Retinal pigment epithelial cell (primary cell): ENCODE data around the gene MBOAT2.
A peak's percentile ranks its signal among the peaks of the same experiment; 100 is the strongest.

ENCODE experiments used
- DNase-seq: peaks from one replicate; pipeline ENCODE4 v3.0.0-alpha.2; 2010; ENCODE audit warnings: low read depth
- H3K4me3 ChIP-seq: 2 replicates; pipeline ENCODE4 v1.5.1; 2011; ENCODE audit warnings: mild to moderate bottlenecking, low read length, control low read depth, moderate library complexity
- TF ChIP-seq, protein P1 (sequence below): conservative IDR thresholded peaks from 2 replicates; pipeline ENCODE4 v1.5.1; 2011; ENCODE audit warnings: low read depth, low read length, control low read depth, inconsistent platforms

The MBOAT2 gene

DNA sequence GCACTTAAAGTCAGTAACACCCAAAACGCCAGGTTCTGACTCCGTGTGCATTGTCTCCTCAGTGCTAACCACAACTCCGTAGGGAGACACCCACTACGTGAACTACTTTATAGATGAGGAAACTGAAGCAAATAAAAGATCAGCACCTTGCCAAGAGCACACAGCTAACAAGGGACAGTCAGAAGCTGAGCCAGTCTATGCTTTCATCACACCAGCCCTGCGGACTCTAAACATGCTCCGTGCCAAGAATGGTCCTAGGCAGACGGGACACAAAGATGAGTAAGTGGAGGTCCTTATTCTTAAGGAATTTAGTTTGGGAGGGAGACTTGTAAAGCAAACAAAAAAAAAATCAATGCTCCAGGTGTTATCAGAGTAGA lies 9.6 kb downstream of the MBOAT2 start:
- H3K4me3 ChIP-seq: no peak overlapping the region
- DNase-seq: no peak
- TF ChIP-seq, protein P1, sequence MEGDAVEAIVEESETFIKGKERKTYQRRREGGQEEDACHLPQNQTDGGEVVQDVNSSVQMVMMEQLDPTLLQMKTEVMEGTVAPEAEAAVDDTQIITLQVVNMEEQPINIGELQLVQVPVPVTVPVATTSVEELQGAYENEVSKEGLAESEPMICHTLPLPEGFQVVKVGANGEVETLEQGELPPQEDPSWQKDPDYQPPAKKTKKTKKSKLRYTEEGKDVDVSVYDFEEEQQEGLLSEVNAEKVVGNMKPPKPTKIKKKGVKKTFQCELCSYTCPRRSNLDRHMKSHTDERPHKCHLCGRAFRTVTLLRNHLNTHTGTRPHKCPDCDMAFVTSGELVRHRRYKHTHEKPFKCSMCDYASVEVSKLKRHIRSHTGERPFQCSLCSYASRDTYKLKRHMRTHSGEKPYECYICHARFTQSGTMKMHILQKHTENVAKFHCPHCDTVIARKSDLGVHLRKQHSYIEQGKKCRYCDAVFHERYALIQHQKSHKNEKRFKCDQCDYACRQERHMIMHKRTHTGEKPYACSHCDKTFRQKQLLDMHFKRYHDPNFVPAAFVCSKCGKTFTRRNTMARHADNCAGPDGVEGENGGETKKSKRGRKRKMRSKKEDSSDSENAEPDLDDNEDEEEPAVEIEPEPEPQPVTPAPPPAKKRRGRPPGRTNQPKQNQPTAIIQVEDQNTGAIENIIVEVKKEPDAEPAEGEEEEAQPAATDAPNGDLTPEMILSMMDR: no peak

DNA sequence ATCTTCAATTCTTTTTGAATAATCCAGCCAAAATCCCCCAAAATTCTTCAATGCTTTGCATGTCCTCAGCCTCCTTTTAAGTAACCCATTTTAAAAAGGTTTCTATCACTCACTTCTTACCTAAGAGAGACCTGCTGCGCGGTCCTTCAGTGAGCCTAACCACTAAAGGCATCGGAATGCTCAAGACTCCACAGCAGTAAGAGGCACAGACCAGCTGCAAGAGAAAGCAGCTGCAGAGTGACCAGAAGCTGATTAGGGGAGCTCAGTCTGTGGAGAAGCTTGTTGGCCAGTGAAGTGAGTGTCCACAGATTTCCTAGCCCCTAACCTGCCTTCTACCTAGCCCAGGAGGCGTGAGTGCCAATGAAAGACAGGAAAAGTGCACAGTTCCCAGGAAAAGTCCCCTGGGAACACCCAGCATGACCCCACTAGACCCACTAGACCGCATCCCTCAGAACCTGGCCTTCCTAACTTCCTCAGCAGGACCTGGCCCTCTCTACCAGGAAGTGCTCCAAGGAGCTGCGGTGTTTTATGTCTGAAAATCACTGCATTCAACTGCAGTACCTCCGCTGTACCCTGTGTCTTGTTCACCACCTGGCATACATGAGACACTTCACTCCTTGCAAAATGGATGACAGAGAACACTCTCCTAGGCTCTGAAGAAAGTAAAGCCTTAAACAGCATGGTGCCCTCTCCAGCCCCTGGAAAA lies 10.1 kb downstream of the MBOAT2 start:
- DNase-seq: no peak
- TF ChIP-seq, protein P1: no peak

DNA sequence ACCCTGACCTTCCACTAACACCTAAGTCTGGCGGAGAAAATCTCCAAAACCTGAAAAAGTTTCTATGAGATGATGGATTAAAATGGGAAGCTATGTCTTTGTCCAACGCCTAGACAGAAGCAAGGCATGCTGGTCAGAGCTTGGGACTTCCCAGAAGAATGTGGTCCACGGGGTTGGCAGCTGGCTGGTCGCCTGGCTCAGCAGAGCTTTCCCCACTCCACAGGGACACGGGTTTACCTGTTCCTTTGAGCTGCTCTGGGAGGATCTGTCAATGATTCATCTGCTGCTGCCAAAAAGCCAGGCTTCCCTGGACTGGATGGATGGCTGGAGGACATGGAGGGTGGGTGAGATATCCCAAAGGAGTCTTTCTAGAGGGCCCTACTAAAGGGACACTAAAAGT lies 10.8 kb downstream of the MBOAT2 start:
- DNase-seq: no peak
- TF ChIP-seq, protein P1: no peak
- H3K4me3 ChIP-seq: no peak overlapping the region

More for the DNA sequence above, 10.1 kb downstream of the MBOAT2 start:
- H3K4me3 ChIP-seq: no peak overlapping the region

DNA sequence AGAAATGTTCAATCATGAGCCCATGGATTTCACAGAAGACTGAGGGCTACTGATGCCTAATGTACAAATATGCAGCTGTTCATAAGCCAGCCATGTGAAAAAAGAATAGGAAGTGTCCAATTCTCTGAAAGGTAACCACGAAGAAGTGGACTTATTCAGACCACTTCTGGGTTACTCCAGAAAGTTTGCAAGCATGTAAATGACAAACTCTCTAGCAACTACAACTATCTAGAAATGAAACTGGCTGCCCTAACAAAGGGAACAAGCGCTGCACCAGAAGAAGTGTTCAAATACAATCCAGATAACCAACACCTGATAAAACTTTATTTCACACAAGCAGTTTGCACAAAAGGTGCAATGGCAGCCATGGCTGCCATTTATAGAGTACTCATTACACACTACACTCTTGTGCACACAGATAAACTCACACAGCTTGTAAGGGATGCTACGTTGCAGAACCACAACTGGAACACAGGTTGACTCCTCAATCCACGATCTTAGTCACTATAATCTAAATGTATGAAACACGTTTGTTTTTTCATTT lies 13.9 kb downstream of the MBOAT2 start:
- H3K4me3 ChIP-seq: no peak overlapping the region
- TF ChIP-seq, protein P1: no peak
- DNase-seq: no peak

DNA sequence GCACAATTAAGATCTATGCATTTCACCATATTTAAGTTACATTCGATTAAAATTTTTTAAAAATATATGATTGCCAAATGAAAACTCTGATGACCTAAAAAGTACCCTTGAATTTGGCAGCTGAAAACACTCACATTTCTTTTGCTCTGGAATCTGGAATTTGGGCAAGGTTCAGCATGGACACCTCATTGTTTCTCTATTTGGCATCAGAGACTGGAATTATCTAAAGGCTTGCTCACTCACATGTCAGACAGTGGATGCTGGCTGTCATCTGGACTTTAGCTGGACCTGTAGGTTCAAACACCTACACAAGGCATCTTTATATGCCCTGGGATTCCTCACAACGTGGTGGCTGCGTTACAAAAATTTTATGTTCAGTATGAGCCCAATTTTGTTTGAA lies 16.1 kb downstream of the MBOAT2 start:
- no peak for DNase-seq
- TF ChIP-seq, protein P1: no peak

DNA sequence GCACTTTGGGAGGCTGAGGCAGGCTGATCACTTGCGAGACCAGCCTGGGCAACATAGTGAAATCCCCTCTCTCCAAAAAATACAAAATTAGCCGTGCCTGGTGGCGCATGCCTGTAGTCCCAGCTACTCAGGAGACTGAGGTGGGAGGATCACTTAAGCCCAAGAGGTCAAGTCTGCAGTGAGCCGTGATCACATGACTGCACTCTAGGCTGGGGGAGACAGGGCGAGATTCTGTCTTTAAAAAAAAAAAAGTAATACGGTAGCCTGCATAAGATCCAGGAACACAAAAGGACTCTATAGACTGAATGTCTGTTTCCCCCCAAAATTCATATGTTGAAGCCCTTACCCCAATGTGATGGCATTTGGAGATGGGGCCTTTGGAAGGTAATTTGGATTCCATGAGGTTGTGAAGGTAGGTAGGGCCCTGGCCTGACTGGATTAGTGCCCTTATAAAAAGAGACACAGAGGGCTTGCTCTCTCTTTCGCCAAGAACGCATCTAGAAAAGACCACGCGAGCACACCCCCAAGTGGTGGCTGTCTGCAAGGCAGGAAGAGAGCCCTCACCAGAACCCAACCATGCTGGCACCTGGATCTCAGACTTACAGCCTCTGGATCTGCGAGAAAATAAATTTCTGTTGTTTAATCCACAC lies 17.0 kb downstream of the MBOAT2 start:
- DNase-seq: no peak
- no peak overlapping the region for H3K4me3 ChIP-seq
- TF ChIP-seq, protein P1: peak; percentile 27

More for the DNA sequence above, 16.1 kb downstream of the MBOAT2 start:
- no peak overlapping the region for H3K4me3 ChIP-seq
